ENCODE measurements around the gene RPL22L1. TPM values are rescaled to one million over a fixed set of nuclear protein-coding genes. Genes with fewer than 3 reads are reported as not detected.
"Not testable (repeated sequence)": the region's sequence is repeated elsewhere in the genome, so short reads cannot be mapped to it uniquely, and the experiment has no call there.

The RPL22L1 gene
- total RNA-seq, 4 donors from 2014 or later, result 6.0 to 48.3 (median 26.7) TPM

DNA sequence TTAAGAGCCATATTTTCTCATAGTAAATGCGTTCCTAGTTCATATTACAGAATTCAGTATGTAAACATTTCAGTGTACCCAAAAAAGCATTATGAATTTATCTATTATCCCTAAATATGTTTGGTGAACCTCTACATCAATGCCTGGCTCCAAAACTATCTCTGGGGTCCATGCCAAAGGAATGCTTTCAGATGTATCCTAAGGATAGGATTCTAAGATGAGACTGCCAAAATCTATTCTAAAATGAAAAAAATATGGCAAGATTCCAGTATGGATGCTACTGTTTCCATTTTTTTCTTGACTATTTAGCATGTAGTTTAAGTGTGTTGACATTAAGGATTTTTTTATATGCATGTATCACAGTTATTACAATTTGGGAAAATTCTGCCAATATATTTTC, 19.6 kb upstream of the RPL22L1 start:
- 64 to 79% methylated on average over 1 of the region's 1 CpG for WGBS, 2 donors (ENCODE audit: low coverage in 1 of 2)
- H3K4me1 ChIP-seq, result no peaks in the 10 kb centered on the region

DNA sequence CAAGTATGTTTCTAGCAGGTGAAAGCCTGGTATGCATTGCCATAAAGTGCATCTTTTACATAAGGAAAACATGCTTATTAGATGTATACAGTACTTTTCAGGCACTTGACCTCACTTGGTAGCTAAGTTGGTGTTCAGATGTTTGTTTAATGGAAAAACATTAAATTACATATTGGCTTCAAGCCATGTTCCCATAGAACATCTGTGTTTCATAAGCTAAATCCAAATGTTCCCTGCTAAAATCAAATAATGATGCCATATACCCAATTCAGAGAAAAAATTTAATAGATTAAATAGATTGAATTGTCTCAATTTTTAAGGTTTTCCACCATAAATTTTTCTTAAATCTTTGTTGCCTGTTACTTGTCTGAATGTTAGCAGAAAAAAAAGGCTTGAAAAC, 19.1 kb upstream of the RPL22L1 start:
- no peak for DNase-seq
- intact Hi-C loops (cut with DNase I; ENCODE audit: low total_unique reads), result no loop called here

More for the DNA sequence above, 19.6 kb upstream of the RPL22L1 start:
- intact Hi-C loops (cut with DNase I; ENCODE audit: low total_unique reads), result no loop called here
- no peak for DNase-seq
- no peaks in the 10 kb centered on the region for H3K27me3 ChIP-seq
- no peaks in the 10 kb centered on the region for H3K9me3 ChIP-seq
- no peaks in the 10 kb centered on the region for H3K36me3 ChIP-seq
- no peak for TF ChIP-seq EP300 (IDR thresholded peaks at IDR 0.05; ENCODE audit: low read depth)
- TF ChIP-seq POLR2AphosphoS5 (IDR thresholded peaks at IDR 0.05), result no peak
- H3K4me3 ChIP-seq, result no peak overlapping the region
- no peak overlapping the region for H3K27ac ChIP-seq
- in situ Hi-C loops (cut with MboI; ENCODE audit: low pct_ligation_motif_present in 1 of 4, low pct_unique_long_range_greater_than_20kb in 1 of 4, low sequenced_read_pairs in 3 of 4), result no loop called here

DNA sequence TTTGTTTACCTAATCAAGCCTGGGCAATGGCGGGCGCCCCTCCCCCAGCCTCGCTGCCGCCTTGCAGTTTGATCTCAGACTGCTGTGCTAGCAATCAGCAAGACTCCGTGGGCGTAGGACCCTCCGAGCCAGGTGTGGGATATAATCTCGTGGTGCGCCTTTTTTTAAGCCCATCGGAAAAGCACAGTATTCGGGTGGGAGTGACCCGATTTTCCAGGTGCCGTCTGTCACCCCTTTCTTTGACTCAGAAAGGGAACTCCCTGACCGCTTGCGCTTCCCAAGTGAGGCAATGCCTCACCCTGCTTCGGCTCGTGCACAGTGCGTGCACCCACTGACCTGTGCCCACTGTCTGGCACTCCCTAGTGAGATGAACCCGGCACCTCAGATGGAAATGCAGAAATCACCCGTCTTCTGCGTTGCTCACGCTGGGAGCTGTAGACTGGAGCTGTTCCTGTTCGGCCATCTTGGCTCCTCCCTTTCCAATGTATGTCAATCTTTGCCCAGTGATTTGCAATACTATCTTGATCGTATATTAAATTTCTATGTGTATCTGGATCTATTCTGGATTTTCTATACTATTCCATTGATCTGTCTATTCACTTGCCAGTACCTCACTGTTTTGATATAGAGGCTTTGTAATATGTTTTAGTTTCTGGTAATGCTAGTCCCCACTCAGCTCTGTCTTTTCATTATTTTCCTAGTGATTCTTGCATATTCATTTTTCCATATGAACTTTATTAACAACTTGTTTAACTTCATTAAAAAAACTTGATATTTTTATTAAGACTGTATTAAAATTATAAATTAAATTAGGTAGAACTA, 14.3 kb upstream of the RPL22L1 start:
- DNase-seq; H3K27ac ChIP-seq; H3K4me3 ChIP-seq; intact Hi-C loops (cut with DNase I; ENCODE audit: low total_unique reads); in situ Hi-C loops (cut with MboI; ENCODE audit: low pct_ligation_motif_present in 1 of 4, low pct_unique_long_range_greater_than_20kb in 1 of 4, low sequenced_read_pairs in 3 of 4); H3K36me3 ChIP-seq; H3K4me1 ChIP-seq; H3K9me3 ChIP-seq; H3K27me3 ChIP-seq: not testable (repeated sequence)
- 96 to 100% methylated on average over 1 to 20 of the region's 24 CpGs for WGBS, 2 donors (ENCODE audit: low coverage in 1 of 2)

More for the DNA sequence above, 19.1 kb upstream of the RPL22L1 start:
- Histone ChIP-seq H3K27ac (no peak overlapping the region), H3K36me3 (no peaks in the 10 kb centered on the region), H3K9me3 (no peaks in the 10 kb centered on the region), H3K4me3 (no peak overlapping the region), H3K27me3 (no peaks in the 10 kb centered on the region), H3K4me1 (no peaks in the 10 kb centered on the region)
- in situ Hi-C loops (cut with MboI; ENCODE audit: low pct_ligation_motif_present in 1 of 4, low pct_unique_long_range_greater_than_20kb in 1 of 4, low sequenced_read_pairs in 3 of 4), result no loop called here
- TF ChIP-seq, protein P1, sequence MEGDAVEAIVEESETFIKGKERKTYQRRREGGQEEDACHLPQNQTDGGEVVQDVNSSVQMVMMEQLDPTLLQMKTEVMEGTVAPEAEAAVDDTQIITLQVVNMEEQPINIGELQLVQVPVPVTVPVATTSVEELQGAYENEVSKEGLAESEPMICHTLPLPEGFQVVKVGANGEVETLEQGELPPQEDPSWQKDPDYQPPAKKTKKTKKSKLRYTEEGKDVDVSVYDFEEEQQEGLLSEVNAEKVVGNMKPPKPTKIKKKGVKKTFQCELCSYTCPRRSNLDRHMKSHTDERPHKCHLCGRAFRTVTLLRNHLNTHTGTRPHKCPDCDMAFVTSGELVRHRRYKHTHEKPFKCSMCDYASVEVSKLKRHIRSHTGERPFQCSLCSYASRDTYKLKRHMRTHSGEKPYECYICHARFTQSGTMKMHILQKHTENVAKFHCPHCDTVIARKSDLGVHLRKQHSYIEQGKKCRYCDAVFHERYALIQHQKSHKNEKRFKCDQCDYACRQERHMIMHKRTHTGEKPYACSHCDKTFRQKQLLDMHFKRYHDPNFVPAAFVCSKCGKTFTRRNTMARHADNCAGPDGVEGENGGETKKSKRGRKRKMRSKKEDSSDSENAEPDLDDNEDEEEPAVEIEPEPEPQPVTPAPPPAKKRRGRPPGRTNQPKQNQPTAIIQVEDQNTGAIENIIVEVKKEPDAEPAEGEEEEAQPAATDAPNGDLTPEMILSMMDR (IDR thresholded peaks at IDR 0.05), result no peak
- TF ChIP-seq EP300 (IDR thresholded peaks at IDR 0.05; ENCODE audit: low read depth), result no peak
- TF ChIP-seq POLR2AphosphoS5 (IDR thresholded peaks at IDR 0.05), result no peak
- TF ChIP-seq POLR2A (IDR thresholded peaks at IDR 0.05), result no peak

DNA sequence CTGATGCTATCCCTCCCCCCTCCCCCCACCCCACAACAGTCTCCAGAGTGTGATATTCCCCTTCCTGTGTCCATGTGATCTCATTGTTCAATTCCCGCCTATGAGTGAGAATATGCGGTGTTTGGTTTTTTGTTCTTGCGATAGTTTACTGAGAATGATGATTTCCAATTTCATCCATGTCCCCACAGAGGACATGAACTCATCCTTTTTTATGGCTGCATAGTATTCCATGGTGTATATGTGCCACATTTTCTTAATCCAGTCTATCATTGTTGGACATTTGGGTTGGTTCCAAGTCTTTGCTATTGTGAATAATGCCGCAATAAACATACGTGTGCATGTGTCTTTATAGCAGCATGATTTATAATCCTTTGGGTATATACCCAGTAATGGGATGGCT, 8.7 kb upstream of the RPL22L1 start:
- WGBS, 2 donors (ENCODE audit: low coverage in 1 of 2), result 100% methylated on average over 3 of the region's 5 CpGs; no CpG with 5 or more reads in 1 of the 2 donors
- H3K36me3 ChIP-seq; DNase-seq; intact Hi-C loops (cut with DNase I; ENCODE audit: low total_unique reads); H3K27ac ChIP-seq; in situ Hi-C loops (cut with MboI; ENCODE audit: low pct_ligation_motif_present in 1 of 4, low pct_unique_long_range_greater_than_20kb in 1 of 4, low sequenced_read_pairs in 3 of 4); H3K4me1 ChIP-seq; H3K9me3 ChIP-seq; H3K4me3 ChIP-seq; H3K27me3 ChIP-seq: not testable (repeated sequence)

DNA sequence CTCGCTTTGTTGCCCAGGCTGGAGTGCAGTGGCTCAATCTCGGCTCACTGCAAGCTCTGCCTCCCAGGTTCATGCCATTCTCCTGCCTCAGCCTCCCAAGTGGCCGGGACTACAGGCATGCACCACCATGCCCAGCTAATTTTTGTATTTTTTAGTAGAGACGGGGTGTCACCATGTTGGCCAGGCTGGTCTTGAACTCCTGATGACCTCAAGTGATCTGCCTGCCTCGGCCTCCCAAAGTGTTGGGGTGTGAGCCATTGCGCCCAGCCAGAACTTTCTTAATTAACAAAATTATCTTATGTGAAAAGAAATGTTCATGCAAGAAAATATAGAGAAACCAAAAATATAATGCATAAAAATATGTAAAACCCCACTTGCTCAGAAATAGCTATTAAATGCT, 7.3 kb upstream of the RPL22L1 start:
- H3K27ac ChIP-seq; H3K36me3 ChIP-seq; H3K9me3 ChIP-seq; H3K4me1 ChIP-seq; H3K4me3 ChIP-seq; in situ Hi-C loops (cut with MboI; ENCODE audit: low pct_ligation_motif_present in 1 of 4, low pct_unique_long_range_greater_than_20kb in 1 of 4, low sequenced_read_pairs in 3 of 4); H3K27me3 ChIP-seq; DNase-seq; intact Hi-C loops (cut with DNase I; ENCODE audit: low total_unique reads): not testable (repeated sequence)
- 93 to 97% methylated on average over 6 of the region's 6 CpGs for WGBS, 2 donors (ENCODE audit: low coverage in 1 of 2)

DNA sequence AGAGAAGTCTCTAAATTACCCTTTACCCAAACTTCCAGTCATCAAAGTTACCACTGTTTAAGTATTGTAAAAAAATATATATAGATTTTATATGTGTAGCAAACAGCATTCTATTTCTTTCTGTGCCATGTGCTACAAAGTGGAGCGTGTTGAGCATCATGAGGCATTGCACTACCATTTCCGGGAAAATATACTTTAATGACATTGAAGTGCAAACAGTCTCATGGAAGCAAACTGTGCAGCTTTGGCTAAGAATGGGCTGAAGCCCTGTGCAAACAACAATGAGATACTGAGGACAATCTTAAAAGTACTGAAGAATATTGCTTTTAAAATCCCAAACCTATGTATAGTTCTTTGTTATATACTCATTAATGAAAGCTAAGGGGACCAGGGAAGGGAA, 6.5 kb upstream of the RPL22L1 start:
- no peaks in the 10 kb centered on the region for H3K36me3 ChIP-seq
- H3K27ac ChIP-seq, result no peak overlapping the region
- no peaks in the 10 kb centered on the region for H3K9me3 ChIP-seq
- no peak overlapping the region for H3K4me3 ChIP-seq
- TF ChIP-seq, protein P1 (IDR thresholded peaks at IDR 0.05), result no peak
- no peak for TF ChIP-seq POLR2AphosphoS5 (IDR thresholded peaks at IDR 0.05)
- TF ChIP-seq EP300 (IDR thresholded peaks at IDR 0.05; ENCODE audit: low read depth), result no peak
- TF ChIP-seq POLR2A (IDR thresholded peaks at IDR 0.05), result no peak
- intact Hi-C loops (cut with DNase I; ENCODE audit: low total_unique reads), result no loop called here
- no peak for DNase-seq
- no peaks in the 10 kb centered on the region for H3K4me1 ChIP-seq
- in situ Hi-C loops (cut with MboI; ENCODE audit: low pct_ligation_motif_present in 1 of 4, low pct_unique_long_range_greater_than_20kb in 1 of 4, low sequenced_read_pairs in 3 of 4), result no loop called here
- no peaks in the 10 kb centered on the region for H3K27me3 ChIP-seq
- WGBS, 2 donors (ENCODE audit: low coverage in 1 of 2), result 52 to 67% methylated on average over 2 of the region's 2 CpGs
